GM23338 (cell line): ENCODE results near the gene ATP5IF1. TPM values are rescaled to one million over a fixed set of nuclear protein-coding genes. Genes with fewer than 3 reads are reported as not detected.

ENCODE experiments used
- ATAC-seq: fragments of 200-7000 bp; cut with Tn5 transposase; 3 replicates; pipeline ENCODE4 v1.9.1; 2020
- DNase-seq: peaks from one replicate; pipeline ENCODE4 v3.0.0-alpha.2; 2015; ENCODE audit warnings: low spot score
- H2AFZ ChIP-seq: fragments of 200-600 bp; sonication (generic); 2 replicates; pipeline ENCODE4 v1.8.0; 2016; ENCODE audit warnings: antibody characterized with exemption, mild to moderate bottlenecking, moderate library complexity
- H3F3A ChIP-seq: fragments of 200-600 bp; sonication (generic); replicated peaks from 2 replicates; pipeline ENCODE4 v1.8.0; 2017; ENCODE audit warnings: antibody characterized with exemption, mixed run types, low read depth
- H3K27ac ChIP-seq: fragments of 200-600 bp; sonication (generic); 2 replicates; pipeline ENCODE4 v1.6.1; 2016; ENCODE audit warnings: low read depth
- H3K27me3 ChIP-seq: fragments of 200-600 bp; sonication (generic); 2 replicates; pipeline ENCODE4 v1.8.0; 2016; ENCODE audit warnings: mild to moderate bottlenecking, mixed run types, moderate library complexity; ENCODE audit not compliant: insufficient read depth
- H3K36me3 ChIP-seq: fragments of 200-600 bp; sonication (generic); 2 replicates; pipeline ENCODE4 v1.8.0; 2016; ENCODE audit warnings: mild to moderate bottlenecking; ENCODE audit not compliant: insufficient read depth
- H3K4me1 ChIP-seq: fragments of 200-600 bp; sonication (generic); 2 replicates; pipeline ENCODE4 v1.8.0; 2016; ENCODE audit warnings: mild to moderate bottlenecking, moderate library complexity; ENCODE audit not compliant: insufficient read depth
- H3K4me2 ChIP-seq: fragments of 200-600 bp; sonication (generic); 2 replicates; pipeline ENCODE4 v1.7.1; 2017; ENCODE audit warnings: mixed run types
- H3K4me3 ChIP-seq: fragments of 200-600 bp; sonication (generic); 2 replicates; pipeline ENCODE4 v1.6.1; 2016; ENCODE audit warnings: mixed run types
- H3K79me2 ChIP-seq: fragments of 200-600 bp; sonication (generic); replicated peaks from 2 replicates; pipeline ENCODE4 v1.8.0; 2017; ENCODE audit warnings: mild to moderate bottlenecking; ENCODE audit not compliant: insufficient read depth
- H3K9me2 ChIP-seq: fragments of 200-600 bp; sonication (generic); 2 replicates; pipeline ENCODE4 v1.8.0; 2017; ENCODE audit not compliant: insufficient read depth
- H4K20me1 ChIP-seq: fragments of 200-600 bp; sonication (generic); replicated peaks from 2 replicates; pipeline ENCODE4 v1.8.0; 2017; ENCODE audit warnings: mild to moderate bottlenecking; ENCODE audit not compliant: insufficient read depth
- H3K27ac Mint-ChIP-seq: 2 replicates; pipeline ENCODE4 v1.8.0; 2020; ENCODE audit warnings: inconsistent platforms, mild to moderate bottlenecking, moderate library complexity, mixed read lengths
- H3K27me3 Mint-ChIP-seq: 3 replicates; pipeline ENCODE4 v1.8.0; 2022; ENCODE audit warnings: low read depth, mild to moderate bottlenecking, moderate library complexity, mixed read lengths, inconsistent platforms; ENCODE audit not compliant: insufficient read depth, poor library complexity
- H3K36me3 Mint-ChIP-seq: 3 replicates; pipeline ENCODE4 v1.8.0; 2021; ENCODE audit warnings: low read depth, mild to moderate bottlenecking, inconsistent platforms, moderate library complexity, mixed read lengths
- H3K4me1 Mint-ChIP-seq: 3 replicates; pipeline ENCODE4 v1.8.0; 2020; ENCODE audit warnings: mild to moderate bottlenecking, inconsistent platforms, mixed read lengths
- H3K4me3 Mint-ChIP-seq: 3 replicates; pipeline ENCODE4 v1.8.0; 2021; ENCODE audit warnings: moderate library complexity, mild to moderate bottlenecking, inconsistent platforms, mixed read lengths
- H3K9me3 Mint-ChIP-seq: 3 replicates; pipeline ENCODE4 v1.8.0; 2020; ENCODE audit warnings: moderate library complexity, mild to moderate bottlenecking, inconsistent platforms, mixed read lengths
- CREB1 ChIP-seq: fragments of 250-450 bp; sonication (Bioruptor Pico); IDR thresholded peaks from 2 replicates; pipeline ENCODE4 v1.5.0; 2020; ENCODE audit warnings: low read depth, mild to moderate bottlenecking, moderate library complexity
- CTCF ChIP-seq, 2 experiments: fragments of 200-600 bp in 1 of 2; sonication (generic) in 1 of 2; conservative IDR thresholded peaks; 2 replicates each; pipeline versions ENCODE4 v1.5.1 to v1.6.1; 2016 to 2017; ENCODE audit warnings: antibody characterized with exemption in 2 of 2, low read depth in 2 of 2, mild to moderate bottlenecking in 2 of 2, moderate library complexity in 1 of 2
- EZH2 ChIP-seq: fragments of 200-600 bp; sonication (generic); IDR thresholded peaks from one replicate; pipeline ENCODE4 v1.8.0; 2017; ENCODE audit warnings: antibody characterized with exemption, mild to moderate bottlenecking, low read depth; ENCODE audit not compliant: unreplicated experiment
- JUNB ChIP-seq: IDR thresholded peaks from one replicate; pipeline ENCODE4 v1.6.1; 2016; ENCODE audit warnings: antibody characterized with exemption; ENCODE audit not compliant: unreplicated experiment
- NANOG ChIP-seq: IDR thresholded peaks from 2 replicates; pipeline ENCODE4 v1.6.1; 2016; ENCODE audit warnings: antibody characterized with exemption, borderline replicate concordance
- POLR2AphosphoS5 ChIP-seq: IDR thresholded peaks from 2 replicates; pipeline ENCODE4 v1.6.1; 2016; ENCODE audit warnings: antibody characterized with exemption, low read depth
- STAT1 ChIP-seq: IDR thresholded peaks from one replicate; pipeline ENCODE4 v1.6.1; 2016; ENCODE audit warnings: antibody characterized with exemption; ENCODE audit not compliant: unreplicated experiment
- ZNF114 ChIP-seq: fragments of 250-450 bp; sonication (Bioruptor Pico); IDR thresholded peaks from 2 replicates; pipeline ENCODE4 v1.5.0; 2020; ENCODE audit warnings: mild to moderate bottlenecking, moderate library complexity
- ZNF331 ChIP-seq: fragments of 250-450 bp; sonication (Bioruptor Pico); IDR thresholded peaks from 2 replicates; pipeline ENCODE4 v1.5.0; 2020; ENCODE audit warnings: low read depth, mild to moderate bottlenecking, moderate library complexity
- ZNF462 ChIP-seq: fragments of 250-450 bp; sonication (Bioruptor Pico); IDR thresholded peaks from 2 replicates; pipeline ENCODE4 v1.5.0; 2020; ENCODE audit warnings: mild to moderate bottlenecking, moderate library complexity
- polyA plus RNA-seq: library from polyadenylated mRNA; unstranded; fragments of >200 nt; fragmentation: Nextera tagmentation; extraction: Ambion mirVana; gene quantifications from 2 replicates; pipeline ENCODE4 v1.2.1, GENCODE V29; 2016
- total RNA-seq: library from RNA; depleted of rRNA; stranded (reverse); fragments of >200 nt; shearing (Covaris generic); gene quantifications from 2 replicates; pipeline ENCODE4 v1.2.3, GENCODE V29; 2014

ATP5IF1 gene
- total and polyA plus RNA-seq, 2 experiments from 2014 or later = 230 to 1,325 TPM

- no peaks in the 10 kb centered on the region for H3K27me3 ChIP-seq
- H3K4me2 ChIP-seq = no peak overlapping the region
- peaks cover 13% of the 10 kb centered on the region for H3K4me1 ChIP-seq
- Mint-ChIP-seq H3K27ac (peak overlapping the region; percentile 75; the same call in 1 of the 2 replicates), H3K4me3 (no peak overlapping the region), H3K9me3 (no peaks in the 10 kb centered on the region), H3K27me3 (no peaks in the 10 kb centered on the region), H3K4me1 (no peaks in the 10 kb centered on the region), H3K36me3 (peaks cover 8% of the 10 kb centered on the region; the same call in 2 of the 3 replicates)
- DNase-seq (no peak), ATAC-seq (no peak)
- no peak overlapping the region for H2AFZ ChIP-seq
- H3K36me3 ChIP-seq = no peaks in the 10 kb centered on the region
- TF ChIP-seq JUNB = no peak
- no peak for TF ChIP-seq NANOG
- TF ChIP-seq ZNF462 (CRISPR knock-in tag) = no peak
- TF ChIP-seq CREB1 (CRISPR knock-in tag) = no peak
- no peak overlapping the region for H3K4me3 ChIP-seq
- peaks cover 19% of the 10 kb centered on the region for H3K79me2 ChIP-seq
- no peaks in the 10 kb centered on the region for H3K9me2 ChIP-seq
- H3F3A ChIP-seq = no peaks in the 10 kb centered on the region; the same call in 1 of the 2 replicates
- 0 out of 2 replicates have a peak, but pooled peaks cover 8% of the 10 kb centered on the region for H4K20me1 ChIP-seq
- peak overlapping the region; percentile 47; the same call in 1 of the 2 replicates for H3K27ac ChIP-seq
Observed at GRCh38 chr1:28239004-28239403, 3.1 kb downstream of the ATP5IF1 start.

- Mint-ChIP-seq H3K4me1 (no peaks in the 10 kb centered on the region), H3K4me3 (no peak overlapping the region), H3K27me3 (no peaks in the 10 kb centered on the region), H3K9me3 (no peaks in the 10 kb centered on the region; the same call in 2 of the 3 replicates), H3K27ac (no peak overlapping the region), H3K36me3 (peaks cover 11% of the 10 kb centered on the region; the same call in 2 of the 3 replicates)
- H3K27ac ChIP-seq = no peak overlapping the region; the same call in 1 of the 2 replicates
- H3K79me2 ChIP-seq = peaks cover 19% of the 10 kb centered on the region
- no peaks in the 10 kb centered on the region for H3K9me2 ChIP-seq
- 0 out of 2 replicates have a peak, but pooled peaks cover 8% of the 10 kb centered on the region for H4K20me1 ChIP-seq
- no peaks in the 10 kb centered on the region for H3K36me3 ChIP-seq
- H3K4me1 ChIP-seq = peaks cover 12% of the 10 kb centered on the region
- no peaks in the 10 kb centered on the region for H3K27me3 ChIP-seq
- H3K4me2 ChIP-seq = no peak overlapping the region
- H3F3A ChIP-seq = no peaks in the 10 kb centered on the region; the same call in 1 of the 2 replicates
- no peak overlapping the region for H2AFZ ChIP-seq
- ATAC-seq (no peak), DNase-seq (no peak)
- H3K4me3 ChIP-seq = no peak overlapping the region
- TF ChIP-seq CTCF (conservative IDR thresholded peaks at IDR 0.05; ENCODE audit: low read depth in 2 of 2) (no peak), ZNF331 (CRISPR knock-in tag) (no peak), NANOG (no peak), STAT1 (no peak), EZH2 (no peak), ZNF114 (no peak), POLR2AphosphoS5 (no peak)
Observed at GRCh38 chr1:28240024-28240423, 4.1 kb downstream of the ATP5IF1 start.
